Fibroblast of the aortic adventitia (primary cell): ENCODE results near the gene FGFR3. TPM values are rescaled to one million over a fixed set of nuclear protein-coding genes. Genes with fewer than 3 reads are reported as not detected.

ENCODE experiments used
- DNase-seq: peaks from one replicate; pipeline ENCODE4 v3.0.0-alpha.2; 2010; ENCODE audit warnings: low read depth
- H3K4me3 ChIP-seq: 2 replicates; pipeline ENCODE4 v1.5.1; 2011; ENCODE audit warnings: low read depth, mild to moderate bottlenecking, control low read depth, low read length, moderate library complexity
- total RNA-seq: library from RNA; depleted of rRNA; stranded (reverse); fragments of >200 nt; gene quantifications from 2 replicates; pipeline ENCODE4 v1.2.3, GENCODE V29; 2012; ENCODE audit warnings: low replicate concordance
- TF ChIP-seq, protein P1 (sequence below): IDR thresholded peaks from 2 replicates; pipeline ENCODE4 v1.5.1; 2011; ENCODE audit warnings: mild to moderate bottlenecking, low read length, control low read depth, inconsistent platforms; ENCODE audit not compliant: insufficient read depth

The FGFR3 gene
- total RNA-seq, 1 donor = 0.45 TPM

DNA sequence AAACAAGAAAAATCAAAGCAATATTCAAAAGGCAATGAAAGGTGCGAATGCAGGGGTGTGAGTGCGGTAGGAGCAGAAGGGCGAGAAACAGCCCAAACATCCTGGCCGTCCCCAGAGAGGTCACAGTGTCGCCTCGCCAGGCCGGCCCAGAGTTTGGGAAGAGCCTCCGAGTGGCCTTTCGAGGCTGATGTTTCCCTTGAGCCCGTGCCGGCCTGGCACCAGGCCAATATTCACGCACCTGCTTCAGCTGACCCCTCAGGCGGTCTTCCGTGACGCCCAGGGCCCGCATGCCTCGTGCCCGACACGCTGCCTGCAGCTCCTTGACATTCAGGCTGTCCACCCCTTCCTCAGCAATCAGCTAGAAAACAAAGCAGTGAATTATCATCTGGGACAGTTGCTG, 32.2 kb downstream of the FGFR3 start:
- no peak overlapping the region for H3K4me3 ChIP-seq
- no peak for DNase-seq
- TF ChIP-seq, protein P1, sequence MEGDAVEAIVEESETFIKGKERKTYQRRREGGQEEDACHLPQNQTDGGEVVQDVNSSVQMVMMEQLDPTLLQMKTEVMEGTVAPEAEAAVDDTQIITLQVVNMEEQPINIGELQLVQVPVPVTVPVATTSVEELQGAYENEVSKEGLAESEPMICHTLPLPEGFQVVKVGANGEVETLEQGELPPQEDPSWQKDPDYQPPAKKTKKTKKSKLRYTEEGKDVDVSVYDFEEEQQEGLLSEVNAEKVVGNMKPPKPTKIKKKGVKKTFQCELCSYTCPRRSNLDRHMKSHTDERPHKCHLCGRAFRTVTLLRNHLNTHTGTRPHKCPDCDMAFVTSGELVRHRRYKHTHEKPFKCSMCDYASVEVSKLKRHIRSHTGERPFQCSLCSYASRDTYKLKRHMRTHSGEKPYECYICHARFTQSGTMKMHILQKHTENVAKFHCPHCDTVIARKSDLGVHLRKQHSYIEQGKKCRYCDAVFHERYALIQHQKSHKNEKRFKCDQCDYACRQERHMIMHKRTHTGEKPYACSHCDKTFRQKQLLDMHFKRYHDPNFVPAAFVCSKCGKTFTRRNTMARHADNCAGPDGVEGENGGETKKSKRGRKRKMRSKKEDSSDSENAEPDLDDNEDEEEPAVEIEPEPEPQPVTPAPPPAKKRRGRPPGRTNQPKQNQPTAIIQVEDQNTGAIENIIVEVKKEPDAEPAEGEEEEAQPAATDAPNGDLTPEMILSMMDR = no peak

DNA sequence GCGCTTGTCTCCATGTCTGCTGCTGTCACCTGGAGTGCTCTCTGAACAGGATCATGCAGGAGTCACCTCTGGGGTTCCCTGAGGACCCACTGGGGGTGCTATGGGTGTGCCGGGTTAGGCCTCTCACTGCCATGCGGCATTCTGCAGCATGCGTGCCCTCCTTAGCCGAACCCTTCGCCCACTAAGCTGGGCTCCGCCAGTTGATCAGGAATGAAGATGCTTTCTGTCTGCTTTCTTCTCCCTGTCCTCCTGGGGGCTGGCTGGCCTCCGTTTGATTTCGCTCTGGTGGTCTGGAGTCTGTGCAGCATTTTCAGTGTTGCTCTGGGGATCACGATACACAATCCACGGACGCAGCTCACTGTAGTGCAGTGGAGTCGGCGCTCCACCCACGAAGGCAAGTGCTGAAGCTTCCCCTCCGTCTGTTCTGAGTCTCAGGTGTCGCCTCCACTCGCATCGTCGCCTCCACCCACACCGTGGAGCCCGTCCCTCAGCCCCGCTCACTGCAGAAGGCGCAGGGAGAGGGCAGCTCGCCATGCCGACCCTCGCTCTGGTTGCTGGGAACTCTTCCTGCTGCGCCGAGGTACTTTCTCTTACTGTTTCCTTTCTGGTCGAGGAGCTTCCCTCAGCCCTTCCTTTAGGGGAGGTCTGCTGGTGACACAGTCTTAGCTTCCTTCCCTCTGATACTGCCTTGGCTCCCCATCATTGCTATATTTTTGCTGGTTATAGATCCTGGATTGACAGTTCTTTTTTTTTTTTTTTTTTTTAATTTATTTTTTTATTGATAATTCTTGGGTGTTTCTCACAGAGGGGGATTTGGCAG, 33.6 kb downstream of the FGFR3 start:
- DNase-seq = no peak
- TF ChIP-seq, protein P1 = no peak
- H3K4me3 ChIP-seq = no peak overlapping the region

DNA sequence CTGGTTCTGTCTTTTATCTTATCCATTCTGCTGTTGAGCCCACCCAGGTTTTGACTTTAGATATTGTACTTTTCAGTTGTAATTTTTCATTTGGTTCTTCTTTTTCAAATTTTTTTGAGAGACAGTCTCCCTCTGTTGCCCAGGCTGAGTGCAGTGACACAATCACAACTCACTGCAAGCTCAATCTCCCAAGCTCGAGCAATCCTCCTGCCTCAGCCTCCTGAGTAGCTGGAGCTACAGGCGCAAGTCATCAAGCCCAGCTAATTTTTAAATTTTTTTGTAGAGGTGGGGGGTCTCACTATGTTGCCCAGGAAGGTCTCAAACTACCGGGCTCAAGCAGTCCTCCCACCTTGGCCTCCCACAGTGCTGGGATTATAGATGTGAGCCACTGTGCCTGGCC, 37.1 kb downstream of the FGFR3 start:
- DNase-seq = no peak
- TF ChIP-seq, protein P1 = no peak
- no peak overlapping the region for H3K4me3 ChIP-seq

DNA sequence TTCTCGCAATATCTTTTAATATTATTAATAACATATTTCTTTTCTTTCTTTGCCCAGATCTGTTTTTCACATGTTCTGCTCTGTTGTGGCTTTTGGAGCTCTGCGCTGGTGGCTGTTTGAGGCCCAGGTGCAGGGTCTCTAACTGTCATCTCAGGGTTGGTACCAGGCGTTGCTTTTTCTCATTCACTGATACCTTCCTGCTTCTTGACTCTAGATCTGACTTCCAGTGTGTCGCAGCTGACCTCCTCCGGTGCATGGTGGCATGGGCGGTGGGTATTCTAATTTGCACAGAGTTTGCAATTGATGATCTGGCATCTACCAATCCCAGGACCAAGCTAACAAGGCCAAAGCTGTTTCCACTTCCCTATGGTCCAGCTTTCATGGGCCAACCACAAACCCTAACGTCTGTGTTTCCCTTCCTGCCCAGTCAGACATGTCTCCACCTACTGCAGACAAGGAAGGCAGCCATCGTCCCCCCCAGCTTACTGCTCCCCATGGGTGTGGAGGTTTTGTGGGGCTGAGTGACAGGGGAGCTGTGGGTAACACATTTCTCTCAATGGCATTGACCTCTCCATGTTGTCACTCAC, 37.6 kb downstream of the FGFR3 start:
- TF ChIP-seq, protein P1 = no peak
- no peak for DNase-seq

DNA sequence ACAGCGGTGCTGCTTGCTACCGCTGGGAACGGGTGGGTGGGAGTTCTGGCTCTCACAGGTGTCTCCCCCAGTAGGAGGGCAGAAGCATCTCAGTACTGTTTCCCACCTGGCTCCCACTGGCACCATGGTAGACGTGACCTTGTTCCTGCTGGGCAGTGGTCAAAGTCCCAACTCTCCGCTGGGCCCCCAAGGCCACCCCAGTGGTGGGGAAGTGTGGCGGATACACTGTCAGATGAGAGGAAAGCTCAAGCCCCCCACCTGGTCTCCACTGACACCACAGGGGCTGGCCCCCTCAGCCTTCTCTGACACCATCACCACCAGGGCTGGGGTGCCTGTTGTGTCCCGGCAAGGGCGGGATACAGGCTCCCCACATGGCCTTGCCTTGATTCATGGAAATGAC, 38.2 kb downstream of the FGFR3 start:
- TF ChIP-seq, protein P1 = no peak
- DNase-seq = no peak

More for the DNA sequence above, 37.6 kb downstream of the FGFR3 start:
- no peak overlapping the region for H3K4me3 ChIP-seq

DNA sequence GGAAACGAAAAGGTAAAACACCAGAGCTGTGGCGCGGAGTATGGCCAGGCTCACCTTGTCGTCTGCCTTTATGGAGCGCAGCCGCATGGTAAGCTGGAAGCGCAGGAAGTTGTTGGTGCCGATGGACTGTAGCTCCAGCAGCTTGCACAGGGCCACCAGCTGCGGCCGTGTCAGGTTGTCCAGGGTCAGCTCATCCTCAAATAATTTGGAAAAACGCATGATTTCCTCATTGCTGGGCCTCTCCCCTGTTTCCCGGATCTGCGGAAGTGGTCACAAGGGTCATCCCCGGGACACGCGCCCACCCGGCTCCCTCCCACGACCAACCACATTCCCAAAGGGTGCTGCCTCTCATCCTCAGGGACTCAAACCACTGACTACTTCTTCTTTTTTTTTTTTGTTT, 39.6 kb downstream of the FGFR3 start:
- DNase-seq = no peak
- no peak overlapping the region for H3K4me3 ChIP-seq
- TF ChIP-seq, protein P1 = no peak

More for the DNA sequence above, 38.2 kb downstream of the FGFR3 start:
- H3K4me3 ChIP-seq = no peak overlapping the region
